GM21526 (cell line): ENCODE results near the gene CCNQ.
A peak's percentile ranks its signal among the peaks of the same experiment; 100 is the strongest.

Experiments used
- ATAC-seq: cut with Tn5 transposase; IDR thresholded peaks from one replicate; pipeline ENCODE4 v1.9.1; 2021; ENCODE audit warnings: moderate library complexity; ENCODE audit not compliant: unreplicated experiment, low FRiP score

CCNQ gene

DNA sequence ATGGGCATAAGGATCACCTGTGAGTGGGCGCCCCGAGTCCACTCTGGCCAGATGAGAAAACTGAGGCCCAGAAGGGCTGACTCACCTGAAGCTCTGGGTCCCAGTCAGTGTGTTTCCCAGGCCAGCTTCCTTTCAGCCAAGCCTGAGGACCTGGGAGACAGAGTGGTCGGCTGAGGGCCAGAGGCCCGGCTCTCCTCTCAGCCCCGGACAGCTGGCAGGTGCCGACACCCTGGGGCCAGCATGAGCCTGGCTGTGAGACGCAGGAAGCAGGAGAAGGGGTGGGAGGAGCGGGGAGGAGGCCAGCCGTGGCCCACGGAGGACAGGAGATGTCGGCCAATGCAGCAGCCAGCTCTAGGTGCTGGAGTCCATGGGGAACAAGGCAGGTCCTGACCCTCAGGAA is 52.6 kb downstream of the CCNQ start:
- ATAC-seq, result no peak

DNA sequence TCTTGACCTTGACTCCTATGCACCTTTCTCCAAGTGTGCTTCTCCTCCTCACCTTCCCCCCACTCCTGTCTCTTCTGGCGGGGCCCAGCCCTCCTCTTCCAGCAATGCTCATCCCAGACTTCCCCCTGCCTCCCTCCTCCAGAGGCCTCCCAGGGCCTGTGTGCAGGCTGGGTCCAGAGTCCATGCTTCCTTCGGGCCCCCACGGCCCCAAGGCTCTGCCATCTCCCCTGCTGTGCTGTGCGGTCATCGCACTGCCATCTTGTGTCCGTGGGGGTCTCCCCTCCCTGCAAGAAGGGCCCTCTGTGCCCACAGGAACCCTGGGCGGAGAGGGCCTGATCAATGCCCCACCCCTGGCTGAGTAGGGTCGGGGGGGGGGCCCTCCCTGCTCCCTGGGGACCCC is 54.2 kb downstream of the CCNQ start:
- ATAC-seq, result no peak

DNA sequence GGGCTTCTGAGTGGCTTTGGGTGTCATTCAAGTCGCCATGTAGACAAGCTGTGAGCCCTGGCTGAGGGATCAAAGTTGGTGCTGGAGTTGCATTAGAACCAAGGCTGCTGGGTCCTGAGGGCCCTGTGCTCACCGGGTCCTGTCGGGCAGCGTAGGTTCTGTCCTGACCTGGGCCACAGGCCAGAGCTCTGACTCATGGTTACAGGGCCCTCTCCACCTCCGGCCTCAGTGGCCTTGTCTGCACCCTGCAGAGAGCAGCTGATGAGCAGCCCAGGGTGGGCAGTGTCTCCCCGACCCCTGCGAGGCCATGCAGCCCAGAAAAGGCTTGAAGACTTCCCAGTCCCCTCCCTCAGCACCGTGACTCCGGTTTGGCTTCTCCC is 59.0 kb downstream of the CCNQ start:
- no peak for ATAC-seq

DNA sequence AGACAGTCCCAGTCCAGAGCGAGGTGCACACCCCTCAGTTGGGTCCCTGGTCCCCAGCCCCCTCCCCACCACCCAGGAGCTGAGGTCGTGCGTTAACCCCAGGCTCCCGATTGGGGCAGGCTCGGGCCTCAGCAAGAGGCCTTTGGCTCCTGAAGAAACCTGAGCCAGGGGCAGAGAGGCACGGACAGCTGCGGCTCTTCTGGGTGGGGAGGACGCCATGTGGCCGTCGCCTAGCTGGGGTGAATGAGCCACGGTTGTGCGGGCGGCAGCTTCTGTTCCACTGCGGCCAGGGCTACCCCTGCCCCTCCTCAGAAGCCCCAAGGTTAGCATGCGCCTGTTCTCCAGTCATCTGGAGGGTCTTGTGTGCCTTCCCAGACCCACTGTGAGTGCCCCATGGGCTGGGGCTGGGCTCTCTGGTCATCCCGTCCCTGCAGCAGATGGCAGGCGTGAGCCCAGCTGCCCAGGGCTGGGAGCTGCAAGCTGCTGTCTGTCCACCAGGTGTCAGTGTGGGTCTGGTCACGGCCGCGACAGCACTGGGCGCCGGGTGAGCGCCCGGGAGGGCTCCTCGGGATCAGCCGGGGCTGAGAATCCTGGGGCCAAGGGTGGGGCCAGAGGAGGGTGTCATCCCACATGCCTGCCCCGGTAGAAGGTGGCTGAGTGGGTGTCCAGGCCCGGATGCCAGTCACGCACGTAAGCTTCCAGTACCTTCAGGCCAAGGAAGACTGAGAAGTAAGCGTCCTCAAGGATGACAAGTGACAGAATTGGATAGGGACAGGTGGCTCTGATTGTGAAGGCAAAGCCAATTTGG is 59.6 kb downstream of the CCNQ start:
- peak; percentile 78 for ATAC-seq

DNA sequence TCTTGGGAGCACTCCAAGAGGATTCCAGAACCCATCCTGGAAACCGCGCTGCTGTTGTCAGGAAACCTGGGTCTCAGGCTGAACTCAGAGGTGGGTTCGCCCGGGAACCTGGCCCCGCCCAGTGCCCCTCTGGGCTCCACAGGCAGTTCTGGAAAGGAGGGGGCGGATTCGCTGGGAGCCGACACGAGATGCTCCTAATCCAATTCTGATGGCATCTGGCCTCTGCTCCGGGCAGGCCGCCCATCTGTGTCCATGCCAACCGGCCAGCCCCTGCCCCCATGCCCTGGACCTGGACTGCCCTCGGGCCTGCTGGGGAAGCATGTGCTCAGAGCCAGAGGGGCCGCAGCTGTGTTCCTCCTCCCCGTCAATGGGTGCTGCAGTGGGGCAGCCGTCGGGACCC is 60.5 kb downstream of the CCNQ start:
- no peak for ATAC-seq
